Suprapubic skin (tissue), 4 donors: ENCODE data around the gene LARGE1.

ENCODE experiments used
- EP300 ChIP-seq: sonication (generic); formaldehyde crosslinking; IDR thresholded peaks from one replicate; pipeline ENCODE4 v1.6.1; 2017; ENCODE audit warnings: antibody characterized with exemption
- POLR2A ChIP-seq, 2 donors: fragments of 450-650 bp; IDR thresholded peaks; one replicate each; pipeline ENCODE4 v1.6.1; 2017; ENCODE audit warnings: antibody characterized with exemption in 2 of 2, mild to moderate bottlenecking in 2 of 2, moderate library complexity in 2 of 2
- POLR2AphosphoS5 ChIP-seq, 3 donors: sonication (generic); formaldehyde crosslinking; IDR thresholded peaks; one replicate each; pipeline ENCODE4 v1.6.1; 2017; ENCODE audit warnings: antibody characterized with exemption in 3 of 3
- TF ChIP-seq, protein P1 (sequence below), 2 donors: fragments of 200-600 bp in 1 of 2; fragments of 450-650 bp in 1 of 2; sonication (generic) in 1 of 2; IDR thresholded peaks; one replicate each; pipeline ENCODE4 v1.5.1; 2016 to 2019; ENCODE audit warnings: antibody characterized with exemption in 2 of 2, mild to moderate bottlenecking in 1 of 2, moderate library complexity in 1 of 2

DNA sequence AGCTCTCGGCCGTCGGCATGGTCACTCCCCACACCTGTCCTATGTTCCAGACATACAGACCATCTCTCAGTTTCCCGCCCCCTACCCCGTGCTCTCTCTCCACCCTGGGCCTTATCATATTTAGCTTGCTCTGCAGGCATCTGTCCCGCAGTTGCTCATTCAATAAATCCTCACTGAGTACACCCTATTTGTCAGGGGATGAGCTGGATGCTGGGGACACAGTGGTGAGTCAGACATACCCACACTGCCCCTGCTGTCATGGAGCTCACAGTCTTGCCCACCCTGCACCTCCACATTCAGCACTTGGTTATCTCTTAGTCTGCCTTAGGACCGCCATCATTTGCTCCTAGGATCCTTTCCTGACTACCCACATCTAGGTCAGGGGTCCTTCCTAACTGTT is 313.8 kb downstream of the LARGE1 start:
- TF ChIP-seq POLR2A (IDR thresholded peaks at IDR 0.05) (no peak), POLR2AphosphoS5 (IDR thresholded peaks at IDR 0.05) (no peak), EP300 (no peak)
- TF ChIP-seq, protein P1, sequence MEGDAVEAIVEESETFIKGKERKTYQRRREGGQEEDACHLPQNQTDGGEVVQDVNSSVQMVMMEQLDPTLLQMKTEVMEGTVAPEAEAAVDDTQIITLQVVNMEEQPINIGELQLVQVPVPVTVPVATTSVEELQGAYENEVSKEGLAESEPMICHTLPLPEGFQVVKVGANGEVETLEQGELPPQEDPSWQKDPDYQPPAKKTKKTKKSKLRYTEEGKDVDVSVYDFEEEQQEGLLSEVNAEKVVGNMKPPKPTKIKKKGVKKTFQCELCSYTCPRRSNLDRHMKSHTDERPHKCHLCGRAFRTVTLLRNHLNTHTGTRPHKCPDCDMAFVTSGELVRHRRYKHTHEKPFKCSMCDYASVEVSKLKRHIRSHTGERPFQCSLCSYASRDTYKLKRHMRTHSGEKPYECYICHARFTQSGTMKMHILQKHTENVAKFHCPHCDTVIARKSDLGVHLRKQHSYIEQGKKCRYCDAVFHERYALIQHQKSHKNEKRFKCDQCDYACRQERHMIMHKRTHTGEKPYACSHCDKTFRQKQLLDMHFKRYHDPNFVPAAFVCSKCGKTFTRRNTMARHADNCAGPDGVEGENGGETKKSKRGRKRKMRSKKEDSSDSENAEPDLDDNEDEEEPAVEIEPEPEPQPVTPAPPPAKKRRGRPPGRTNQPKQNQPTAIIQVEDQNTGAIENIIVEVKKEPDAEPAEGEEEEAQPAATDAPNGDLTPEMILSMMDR (IDR thresholded peaks at IDR 0.05), result no peak
